H1 (cell line): ENCODE results near the gene NRXN3. TPM values are rescaled to one million over a fixed set of nuclear protein-coding genes. Genes with fewer than 3 reads are reported as not detected.

ENCODE experiments used
- CTCF ChIA-PET: fragments of 300-600 bp; sonication (Branson Sonifier 250); formaldehyde crosslinking; loops from one replicate; lab custom pipeline; 2021; ENCODE audit not compliant: partially characterized antibody; lab: Charles Lee
- POLR2A ChIA-PET: fragments of 300-600 bp; sonication (Branson Sonifier 250); formaldehyde crosslinking; loops from one replicate; lab custom pipeline; 2021; ENCODE audit warnings: inconsistent platforms; ENCODE audit not compliant: partially characterized antibody; lab: Charles Lee
- DNase-seq, 2 experiments: peaks; one replicate each; pipeline versions ENCODE4 v3.0.0 to v3.0.0-alpha.2; 2010 to 2022; ENCODE audit warnings: low spot score in 2 of 2, low read depth in 1 of 2, mixed read lengths in 1 of 2
- FAIRE-seq: peaks from 2 replicates; lab custom pipeline; 2011; peaks lifted over from hg19 to GRCh38; lab: Jason Lieb, UNC
- H2AFZ ChIP-seq: 2 replicates; pipeline ENCODE4 v1.8.1; 2012; ENCODE audit warnings: low read length, inconsistent platforms
- H2AK5ac ChIP-seq: 2 replicates; pipeline ENCODE4 v1.6.1; 2013; ENCODE audit warnings: low read depth, low read length
- H2BK120ac ChIP-seq: replicated peaks from 2 replicates; pipeline ENCODE3; 2013; ENCODE audit warnings: low read depth, low read length, inconsistent platforms
- H2BK12ac ChIP-seq: 2 replicates; pipeline ENCODE4 v1.6.1; 2013; ENCODE audit warnings: low read depth, low read length
- H2BK15ac ChIP-seq: 2 replicates; pipeline ENCODE4 v1.6.1; 2013; ENCODE audit warnings: low read length
- H2BK20ac ChIP-seq: 2 replicates; pipeline ENCODE4 v1.6.1; 2013; ENCODE audit warnings: low read length
- H2BK5ac ChIP-seq: 2 replicates; pipeline ENCODE4 v1.6.1; 2013; ENCODE audit warnings: low read depth, low read length
- H3K14ac ChIP-seq: 2 replicates; pipeline ENCODE4 v1.6.1; 2013; ENCODE audit warnings: inconsistent platforms; ENCODE audit not compliant: insufficient read length
- H3K18ac ChIP-seq: 2 replicates; pipeline ENCODE4 v1.6.1; 2013; ENCODE audit warnings: low read length; ENCODE audit errors: extremely low read depth
- H3K23ac ChIP-seq: 2 replicates; pipeline ENCODE4 v1.6.1; 2013; ENCODE audit warnings: inconsistent platforms; ENCODE audit not compliant: insufficient read length
- H3K23me2 ChIP-seq: 2 replicates; pipeline ENCODE4 v1.6.1; 2013; ENCODE audit warnings: low read depth, low read length
- H3K27ac ChIP-seq: 2 replicates; pipeline ENCODE4 v1.6.1; 2011; ENCODE audit warnings: low read depth, low read length, inconsistent platforms
- H3K27me3 ChIP-seq, 4 experiments: replicated peaks in 1 of 4; 1 replicate in 1 of 4; 2 replicates in 3 of 4; pipeline versions ENCODE4 v1.6.1 to v1.8.1; 2011 to 2013; ENCODE audit warnings: low read length in 3 of 4, mild to moderate bottlenecking in 3 of 4, inconsistent platforms in 2 of 4, mixed read lengths in 2 of 4, moderate library complexity in 1 of 4; ENCODE audit not compliant: control insufficient read depth in 3 of 4, insufficient read depth in 3 of 4; ENCODE audit errors: extremely low read depth in 1 of 4
- H3K36me3 ChIP-seq, 4 experiments: 2 replicates each; pipeline versions ENCODE4 v1.6.1 to v1.8.1; 2011 to 2013; ENCODE audit warnings: mild to moderate bottlenecking in 4 of 4, low read length in 3 of 4, moderate library complexity in 2 of 4, control low read depth in 1 of 4, inconsistent platforms in 1 of 4; ENCODE audit not compliant: insufficient read depth in 4 of 4, control insufficient read depth in 2 of 4
- H3K4ac ChIP-seq: replicated peaks from 2 replicates; pipeline ENCODE3; 2013; ENCODE audit warnings: low read length, low read depth, mixed read lengths, inconsistent platforms; ENCODE audit not compliant: insufficient read length
- H3K4me1 ChIP-seq, 4 experiments: replicated peaks in 1 of 4; 1 replicate in 1 of 4; 2 replicates in 3 of 4; pipeline versions ENCODE4 v1.6.1 to v1.8.1; 2011 to 2013; ENCODE audit warnings: low read length in 3 of 4, inconsistent platforms in 2 of 4, mixed read lengths in 1 of 4; ENCODE audit not compliant: insufficient read depth in 4 of 4, control insufficient read depth in 3 of 4
- H3K4me2 ChIP-seq, 2 experiments: 2 replicates each; pipeline versions ENCODE4 v1.6.1 to v1.8.1; 2011 to 2013; ENCODE audit warnings: low read depth in 2 of 2, low read length in 2 of 2, control low read depth in 1 of 2, inconsistent platforms in 1 of 2, mild to moderate bottlenecking in 1 of 2; ENCODE audit not compliant: insufficient read depth in 1 of 2
- H3K4me3 ChIP-seq, 4 experiments: fragments of 200-600, 300-600 bp in 1 of 4; sonication (generic), shearing (Covaris generic), sonication (Bioruptor Twin) in 1 of 4; 2 replicates each; pipeline versions ENCODE4 v1.5.1 to v1.8.1; 2011 to 2016; ENCODE audit warnings: low read length in 4 of 4, low read depth in 3 of 4, control low read depth in 2 of 4, inconsistent platforms in 2 of 4, mild to moderate bottlenecking in 2 of 4, mixed read lengths in 1 of 4, moderate library complexity in 1 of 4; ENCODE audit not compliant: insufficient read depth in 2 of 4; ENCODE audit errors: extremely low read depth in 1 of 4
- H3K56ac ChIP-seq: replicated peaks from 2 replicates; pipeline ENCODE3; 2013; ENCODE audit warnings: low read depth, mild to moderate bottlenecking, mixed read lengths, low read length, inconsistent platforms; ENCODE audit not compliant: insufficient read length
- H3K79me1 ChIP-seq: 2 replicates; pipeline ENCODE4 v1.6.1; 2013; ENCODE audit warnings: low read depth, low read length, control low read depth
- H3K79me2 ChIP-seq, 2 experiments: 2 replicates each; pipeline versions ENCODE4 v1.6.1 to v1.8.1; 2012 to 2013; ENCODE audit warnings: low read length in 2 of 2, mild to moderate bottlenecking in 2 of 2, inconsistent platforms in 1 of 2; ENCODE audit not compliant: insufficient read depth in 2 of 2, control insufficient read depth in 1 of 2
- H3K9ac ChIP-seq, 4 experiments: replicated peaks in 1 of 4; 1 replicate in 1 of 4; 2 replicates in 3 of 4; pipeline versions ENCODE4 v1.6.1 to v1.8.1; 2011 to 2013; ENCODE audit warnings: low read depth in 3 of 4, low read length in 3 of 4, control low read depth in 2 of 4, mild to moderate bottlenecking in 2 of 4, moderate library complexity in 2 of 4, inconsistent platforms in 1 of 4; ENCODE audit errors: extremely low read depth in 1 of 4
- H3K9me3 ChIP-seq, 2 experiments: 2 replicates each; pipeline versions ENCODE4 v1.6.1 to v1.8.1; 2012 to 2013; ENCODE audit warnings: mild to moderate bottlenecking in 2 of 2, moderate library complexity in 2 of 2, control low read depth in 1 of 2, inconsistent platforms in 1 of 2, low read depth in 1 of 2, low read length in 1 of 2, mixed read lengths in 1 of 2; ENCODE audit not compliant: insufficient read depth in 2 of 2
- H4K20me1 ChIP-seq, 2 experiments: replicated peaks in 1 of 2; 2 replicates each; pipeline versions ENCODE3 to v1.8.1; 2011 to 2013; ENCODE audit warnings: inconsistent platforms in 2 of 2, low read length in 2 of 2, mild to moderate bottlenecking in 1 of 2; ENCODE audit not compliant: insufficient read depth in 2 of 2, control insufficient read depth in 1 of 2
- H4K5ac ChIP-seq: 2 replicates; pipeline ENCODE4 v1.6.1; 2013; ENCODE audit warnings: low read length, low read depth, mixed read lengths, inconsistent platforms; ENCODE audit not compliant: insufficient read length
- H4K8ac ChIP-seq: 2 replicates; pipeline ENCODE4 v1.8.0; 2013; ENCODE audit warnings: mild to moderate bottlenecking, moderate library complexity, low read length, inconsistent platforms; ENCODE audit not compliant: insufficient read depth; ENCODE audit errors: extremely low read depth
- H4K91ac ChIP-seq: replicated peaks from 2 replicates; pipeline ENCODE3; 2013; ENCODE audit warnings: low read length, mixed read lengths, inconsistent platforms; ENCODE audit not compliant: insufficient read length
- ASH2L ChIP-seq: fragments of 200-600, 300-600 bp; sonication (generic); IDR thresholded peaks from one replicate; pipeline ENCODE4 v1.7.1; 2017; ENCODE audit warnings: low read length
- CEBPB ChIP-seq: IDR thresholded peaks from 2 replicates; pipeline ENCODE4 v1.6.1; 2012; ENCODE audit warnings: low read depth, low read length
- EZH2 ChIP-seq: fragments of 200-600 bp; sonication (generic); IDR thresholded peaks from 2 replicates; pipeline ENCODE4 v1.7.1; 2012; ENCODE audit warnings: low read depth, mild to moderate bottlenecking, moderate library complexity, low read length, inconsistent platforms; ENCODE audit not compliant: severe bottlenecking
- POU5F1 ChIP-seq: IDR thresholded peaks from 2 replicates; pipeline ENCODE4 v1.6.1; 2011; ENCODE audit warnings: low read depth, mild to moderate bottlenecking, low read length, moderate library complexity
- SAP30 ChIP-seq: fragments of 300-600 bp; sonication (generic); IDR thresholded peaks from 2 replicates; pipeline ENCODE4 v1.7.1; 2012; ENCODE audit warnings: low read length, moderate library complexity, mild to moderate bottlenecking, inconsistent platforms; ENCODE audit not compliant: insufficient read depth, insufficient replicate concordance
- TAF1 ChIP-seq: IDR thresholded peaks from 2 replicates; pipeline ENCODE4 v1.6.1; 2011; ENCODE audit warnings: mild to moderate bottlenecking, low read depth, low read length
- TCF12 ChIP-seq: IDR thresholded peaks from 2 replicates; pipeline ENCODE4 v1.6.1; 2011; ENCODE audit warnings: low read depth, mild to moderate bottlenecking, low read length
- WGBS, 2 experiments: shearing (Covaris generic) in 1 of 2; methylation state at CpG; one replicate each; pipeline versions ENCODE4 v1.1.6 to v1.1.7; 2013 to 2015; ENCODE audit warnings: low lambda C conversion rate in 2 of 2, mixed read lengths in 2 of 2, inconsistent platforms in 1 of 2, low coverage in 1 of 2, missing lambda C conversion rate in 1 of 2; ENCODE audit not compliant: insufficient replicate concordance in 2 of 2, insufficient coverage in 1 of 2, insufficient read length in 1 of 2; ENCODE audit errors: extremely low coverage in 1 of 2, missing lambda C conversion rate in 1 of 2; 5-methylcytosine and 5-hydroxymethylcytosine counted together
- polyA plus RNA-seq, 7 experiments: library from polyadenylated mRNA; depleted of rRNA in 3 of 7; stranded (reverse) in 5 of 7; unstranded in 2 of 7; fragments of >200 nt in 5 of 7; fragments of 200-250 nt in 2 of 7; gene quantifications; 1 replicate in 5 of 7; 2 replicates in 1 of 7; 4 replicates in 1 of 7; pipeline versions ENCODE4 v1.2.1 to v1.2.3, GENCODE V29; 2011 to 2013; ENCODE audit warnings: missing spikeins in 2 of 7, mixed read lengths in 2 of 7
- total RNA-seq: library from RNA; stranded (reverse); fragmentation: NEBNext Ultra II Directional; extraction: Animal tissue kit (Norgen Biotek cat#: 25700); gene quantifications from 2 replicates; pipeline ENCODE4 v1.2.1, GENCODE V29; 2021

Gene NRXN3
- total and polyA plus RNA-seq, 2 of the 8 experiments (the other 6 are each of a cell fraction or from before 2014, with no cell fraction given) = 2.6 to 4.1 TPM

- H2BK12ac ChIP-seq = no peak overlapping the region
- no peak overlapping the region for H2AK5ac ChIP-seq
- H3K18ac ChIP-seq = no peak overlapping the region
- DNase-seq (no peak), FAIRE-seq (no peak)
- H3K4me2 ChIP-seq = no peak overlapping the region
- H3K9me3 ChIP-seq = no peaks in the 10 kb centered on the region
- no peak overlapping the region for H4K91ac ChIP-seq
- H2BK15ac ChIP-seq = no peak overlapping the region
- ChIA-PET CTCF (interaction anchor here (0.9 to 2.3 kb wide), 3 partner anchors 11 to 23 kb away, joined by 3 to 6 read pairs (median 3); no protein-coding TSS in a partner anchor), POLR2A (no interaction called here)
- no peak overlapping the region for H3K23ac ChIP-seq
- no peak overlapping the region for H3K9ac ChIP-seq
- H4K20me1 ChIP-seq = no peaks in the 10 kb centered on the region
- H3K14ac ChIP-seq = no peak overlapping the region
- no peak overlapping the region for H3K4me3 ChIP-seq
- H4K5ac ChIP-seq = no peak overlapping the region
- no peaks in the 10 kb centered on the region for H3K79me2 ChIP-seq
- no peak overlapping the region for H3K4ac ChIP-seq
- H3K36me3 ChIP-seq = no peaks in the 10 kb centered on the region
- H3K56ac ChIP-seq = no peak overlapping the region
- no peak overlapping the region for H4K8ac ChIP-seq
- no peak overlapping the region for H2AFZ ChIP-seq
- H2BK20ac ChIP-seq = no peak overlapping the region
- H2BK5ac ChIP-seq = no peak overlapping the region
- H3K79me1 ChIP-seq = no peaks in the 10 kb centered on the region
- H3K27me3 ChIP-seq = no peaks in the 10 kb centered on the region
- no peak overlapping the region for H3K27ac ChIP-seq
- H3K23me2 ChIP-seq = no peaks in the 10 kb centered on the region
- no peak overlapping the region for H2BK120ac ChIP-seq
- 89% methylated on average over 2 of the region's 2 CpGs; no CpG with 5 or more reads in 1 of the 2 experiments for WGBS, 2 experiments
- TF ChIP-seq EZH2 (no peak), CEBPB (no peak), ASH2L (no peak), TAF1 (no peak), SAP30 (no peak), POU5F1 (no peak), TCF12 (no peak)
- H3K4me1 ChIP-seq = no peaks in the 10 kb centered on the region; a peak in 1 of 7 replicates
These were observed 822.7 kb downstream of the NRXN3 start for GRCh38 chr14:78992867-78993266.
